HCT116 (cell line): Measurements from ENCODE around the gene RNF220. TPM values are rescaled to one million over a fixed set of nuclear protein-coding genes. Genes with fewer than 3 reads are reported as not detected.

Experiments used
- ATAC-seq: fragments of 200-7000 bp; cut with Tn5 transposase; 2 replicates; pipeline ENCODE4 v1.9.1; 2020; ENCODE audit warnings: mild to moderate bottlenecking, moderate library complexity
- BruUV-seq: library from RNA; stranded (reverse); fragments of 400-500 nt; replicated peaks from 2 replicates; lab custom pipeline; 2021; lab: Mats Ljungman, UMichigan
- CTCF ChIA-PET: fragments of 300-600 bp; sonication (Branson Sonifier 250); formaldehyde crosslinking; loops from one replicate; lab custom pipeline; 2021; ENCODE audit warnings: antibody characterized with exemption; lab: Charles Lee
- POLR2A ChIA-PET: fragments of 300-600, 350-600 bp; sonication (Branson Sonifier 250); formaldehyde crosslinking; loops from one replicate; lab custom pipeline; 2021; ENCODE audit warnings: antibody characterized with exemption; lab: Charles Lee
- RAD21 ChIA-PET, 2 experiments: fragments of 300-600 bp; sonication (Branson Sonifier 250); formaldehyde crosslinking; loops; one replicate each; lab custom pipeline; 2023; ENCODE audit warnings: low total read pairs in 2 of 2; ENCODE audit not compliant: uncharacterized antibody in 2 of 2, unreplicated experiment in 2 of 2, low non-redundant PET in 1 of 2; lab: Charles Lee
- DNase-seq: peaks from one replicate; pipeline ENCODE4 v3.0.0-alpha.2; 2010; ENCODE audit warnings: low read depth, low spot score
- H2AFZ ChIP-seq: fragments of 200-600 bp; shearing (Covaris generic), sonication (generic); 2 replicates; pipeline ENCODE4 v1.6.1; 2017; ENCODE audit warnings: low read depth, mixed run types, mixed read lengths, antibody characterized with exemption, low read length; ENCODE audit not compliant: poor library complexity, severe bottlenecking
- H3K27ac ChIP-seq: 2 replicates; pipeline ENCODE4 v1.5.1; 2012; ENCODE audit warnings: low read depth, low read length
- H3K27me3 ChIP-seq: fragments of 200-600 bp; sonication (generic); 2 replicates; pipeline ENCODE4 v1.6.1; 2016; ENCODE audit warnings: mixed run types, low read length, mixed read lengths; ENCODE audit not compliant: insufficient read depth
- H3K36me3 ChIP-seq, 2 experiments: fragments of 200-500 bp in 1 of 2; fragments of 200-600 bp in 1 of 2; sonication (Bioruptor generic) in 1 of 2; sonication (generic) in 1 of 2; 2 replicates each; pipeline versions ENCODE4 v1.5.1 to v1.6.1; 2014 to 2016; ENCODE audit warnings: low read length in 2 of 2, inconsistent platforms in 1 of 2, mixed read lengths in 1 of 2, mixed run types in 1 of 2; ENCODE audit not compliant: insufficient read depth in 2 of 2, control insufficient read depth in 1 of 2
- H3K4me1 ChIP-seq, 2 experiments: fragments of 200-600 bp in 1 of 2; sonication (generic) in 1 of 2; 2 replicates each; pipeline versions ENCODE4 v1.5.1 to v1.6.1; 2012 to 2017; ENCODE audit warnings: low read length in 2 of 2, inconsistent platforms in 1 of 2, mild to moderate bottlenecking in 1 of 2, mixed read lengths in 1 of 2, mixed run types in 1 of 2, moderate library complexity in 1 of 2; ENCODE audit not compliant: insufficient read depth in 2 of 2, control insufficient read depth in 1 of 2
- H3K4me2 ChIP-seq: fragments of 200-600 bp; sonication (generic); 2 replicates; pipeline ENCODE4 v1.6.1; 2017; ENCODE audit warnings: mixed run types, low read length, mixed read lengths
- H3K4me3 ChIP-seq, 2 experiments: fragments of 200-600 bp in 1 of 2; sonication (generic) in 1 of 2; replicated peaks in 1 of 2; 2 replicates each; pipeline ENCODE4 v1.5.1; 2011 to 2016; ENCODE audit warnings: low read length in 2 of 2, control low read depth in 1 of 2, low read depth in 1 of 2, mild to moderate bottlenecking in 1 of 2, mixed read lengths in 1 of 2, mixed run types in 1 of 2
- H3K79me2 ChIP-seq: fragments of 200-600 bp; sonication (generic); 2 replicates; pipeline ENCODE4 v1.6.1; 2017; ENCODE audit warnings: mild to moderate bottlenecking, mixed run types, low read length, moderate library complexity, mixed read lengths; ENCODE audit not compliant: insufficient read depth
- H3K9ac ChIP-seq: fragments of 200-600 bp; sonication (generic); 2 replicates; pipeline ENCODE4 v1.6.1; 2016; ENCODE audit warnings: low read length, mixed read lengths
- H3K9me2 ChIP-seq: fragments of 200-600 bp; sonication (generic), shearing (Covaris generic); 2 replicates; pipeline ENCODE4 v1.6.1; 2017; ENCODE audit warnings: mixed run types, mild to moderate bottlenecking, moderate library complexity; ENCODE audit not compliant: insufficient read depth
- H3K9me3 ChIP-seq, 2 experiments: fragments of 200-500 bp in 1 of 2; fragments of 200-600 bp in 1 of 2; sonication (Bioruptor generic) in 1 of 2; sonication (generic) in 1 of 2; 2 replicates each; pipeline ENCODE4 v1.6.1; 2014 to 2017; ENCODE audit warnings: low read length in 2 of 2, mixed read lengths in 2 of 2, inconsistent platforms in 1 of 2, low read depth in 1 of 2, mild to moderate bottlenecking in 1 of 2, mixed run types in 1 of 2, moderate library complexity in 1 of 2; ENCODE audit not compliant: control insufficient read depth in 1 of 2, insufficient read depth in 1 of 2
- H4K20me1 ChIP-seq: fragments of 200-600 bp; sonication (generic), shearing (Covaris generic); 2 replicates; pipeline ENCODE4 v1.6.1; 2017; ENCODE audit warnings: mixed run types, mild to moderate bottlenecking, moderate library complexity; ENCODE audit not compliant: insufficient read depth
- CBX3 ChIP-seq: IDR thresholded peaks from 2 replicates; pipeline ENCODE4 v1.6.1; 2012; ENCODE audit warnings: low read depth
- CTCF ChIP-seq, 3 experiments: fragments of 200-600 bp in 1 of 3; sonication (generic) in 1 of 3; IDR thresholded peaks in 2 of 3; conservative IDR thresholded peaks in 1 of 3; 2 replicates each; pipeline ENCODE4 v1.5.1; 2012 to 2017; ENCODE audit warnings: low read depth in 2 of 3, low read length in 2 of 3, antibody characterized with exemption in 1 of 3, borderline replicate concordance in 1 of 3, control low read depth in 1 of 3, mild to moderate bottlenecking in 1 of 3, mixed read lengths in 1 of 3, mixed run types in 1 of 3, moderate library complexity in 1 of 3; ENCODE audit not compliant: insufficient read depth in 1 of 3
- ELF1 ChIP-seq: IDR thresholded peaks from 2 replicates; pipeline ENCODE4 v1.6.1; 2012; ENCODE audit warnings: low read depth, borderline replicate concordance
- POLR2A ChIP-seq: IDR thresholded peaks from 2 replicates; pipeline ENCODE4 v1.7.0; 2011; ENCODE audit warnings: borderline replicate concordance; ENCODE audit not compliant: insufficient read depth, insufficient read length; ENCODE audit errors: extremely low read depth
- POLR2AphosphoS5 ChIP-seq: IDR thresholded peaks from 2 replicates; pipeline ENCODE4 v1.6.1; 2011; ENCODE audit warnings: mild to moderate bottlenecking, low read depth, low read length, moderate library complexity
- REST ChIP-seq: IDR thresholded peaks from 2 replicates; pipeline ENCODE4 v1.6.1; 2012; ENCODE audit warnings: low read depth
- YY1 ChIP-seq: IDR thresholded peaks from 2 replicates; pipeline ENCODE4 v1.6.1; 2011; ENCODE audit warnings: low read length, low read depth, moderate library complexity, mild to moderate bottlenecking; ENCODE audit not compliant: insufficient replicate concordance; ENCODE audit errors: extremely low read depth
- intact Hi-C: fragments of 100-400 bp; cut with micrococcal nuclease; formaldehyde crosslinking; loops from 2 replicates; pipeline ENCODE4 v1.10.0; 2022
- total RNA-seq: library from RNA; stranded (reverse); gene quantifications from one replicate; pipeline ENCODE4 v1.2.1, GENCODE V29; 2021; ENCODE audit not compliant: unreplicated experiment
- TF ChIP-seq, protein P1 (sequence below): IDR thresholded peaks from 2 replicates; pipeline ENCODE4 v1.6.1; 2011; ENCODE audit warnings: mild to moderate bottlenecking, low read length, moderate library complexity; ENCODE audit not compliant: insufficient replicate concordance; ENCODE audit errors: extremely low read depth

The RNF220 gene
- total RNA-seq, 1 experiment from 2014 or later = 84.5 TPM

DNA sequence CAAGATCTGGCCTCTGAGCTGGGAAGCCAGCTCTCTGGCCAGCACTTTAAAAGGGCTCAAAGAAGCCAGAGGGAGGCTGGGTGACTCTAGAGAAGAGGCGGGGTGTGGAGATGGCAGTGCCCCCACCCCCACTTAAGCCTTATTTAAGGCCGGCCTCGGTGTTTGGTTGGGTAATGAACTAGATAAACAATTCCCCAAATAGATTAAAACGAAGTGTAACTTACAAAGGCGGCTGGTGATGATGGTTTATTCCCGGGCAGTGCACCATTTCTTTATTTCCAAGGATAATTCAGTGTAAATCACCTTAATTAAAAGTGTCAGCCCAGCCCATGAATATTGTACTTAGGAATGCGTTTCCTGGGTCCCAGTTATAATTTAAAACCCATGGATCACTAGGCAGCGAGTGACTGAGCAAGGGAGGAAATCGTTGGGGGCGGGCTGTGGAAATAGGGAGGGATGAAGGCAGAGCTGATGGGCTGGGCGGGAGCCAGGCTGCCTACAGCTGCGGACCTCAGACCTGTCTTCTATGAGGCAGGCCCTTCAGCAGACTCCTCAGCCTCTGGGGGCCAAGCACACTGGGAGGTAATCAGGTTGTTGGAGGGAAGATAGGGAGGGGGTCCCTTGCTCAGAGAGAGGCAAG is 214.3 kb downstream of the RNF220 start:
- Histone ChIP-seq H3K4me3 (no peak overlapping the region), H3K9ac (no peak overlapping the region)
- no TSS peak for BruUV-seq

More for the DNA sequence above, 214.3 kb downstream of the RNF220 start:
- H3K9me3 ChIP-seq = no peaks in the 10 kb centered on the region
- no peaks in the 10 kb centered on the region for H3K9me2 ChIP-seq
- TF ChIP-seq REST = no peak
- TF ChIP-seq, protein P1, sequence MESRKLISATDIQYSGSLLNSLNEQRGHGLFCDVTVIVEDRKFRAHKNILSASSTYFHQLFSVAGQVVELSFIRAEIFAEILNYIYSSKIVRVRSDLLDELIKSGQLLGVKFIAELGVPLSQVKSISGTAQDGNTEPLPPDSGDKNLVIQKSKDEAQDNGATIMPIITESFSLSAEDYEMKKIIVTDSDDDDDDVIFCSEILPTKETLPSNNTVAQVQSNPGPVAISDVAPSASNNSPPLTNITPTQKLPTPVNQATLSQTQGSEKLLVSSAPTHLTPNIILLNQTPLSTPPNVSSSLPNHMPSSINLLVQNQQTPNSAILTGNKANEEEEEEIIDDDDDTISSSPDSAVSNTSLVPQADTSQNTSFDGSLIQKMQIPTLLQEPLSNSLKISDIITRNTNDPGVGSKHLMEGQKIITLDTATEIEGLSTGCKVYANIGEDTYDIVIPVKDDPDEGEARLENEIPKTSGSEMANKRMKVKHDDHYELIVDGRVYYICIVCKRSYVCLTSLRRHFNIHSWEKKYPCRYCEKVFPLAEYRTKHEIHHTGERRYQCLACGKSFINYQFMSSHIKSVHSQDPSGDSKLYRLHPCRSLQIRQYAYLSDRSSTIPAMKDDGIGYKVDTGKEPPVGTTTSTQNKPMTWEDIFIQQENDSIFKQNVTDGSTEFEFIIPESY = no peak
- no peak for TF ChIP-seq YY1
- no peak for TF ChIP-seq CBX3
- no peak for TF ChIP-seq ELF1
- no peak for TF ChIP-seq POLR2A
- TF ChIP-seq CTCF (IDR thresholded peaks at IDR 0.05 in 2 of 3, conservative IDR thresholded peaks at IDR 0.05 in 1 of 3; ENCODE audit: borderline replicate concordance in 1 of 3, insufficient read depth in 1 of 3, low read depth in 2 of 3, low read length in 2 of 3) = no peak
- no peak for TF ChIP-seq POLR2AphosphoS5
- RAD21 ChIA-PET = no interaction called here
- H3K27ac ChIP-seq = no peak overlapping the region
- CTCF ChIA-PET = no interaction called here
- DNase-seq (no peak), ATAC-seq (no peak)
- intact Hi-C loops = no loop called here
- no peaks in the 10 kb centered on the region for H3K36me3 ChIP-seq
- peaks cover 0 to 2% of the 10 kb centered on the region in 2 experiments; a peak in 2 of 4 replicates for H3K4me1 ChIP-seq
- no peaks in the 10 kb centered on the region for H3K79me2 ChIP-seq
- H4K20me1 ChIP-seq = no peaks in the 10 kb centered on the region
- POLR2A ChIA-PET = no interaction called here
- no peak overlapping the region for H2AFZ ChIP-seq
- H3K27me3 ChIP-seq = no peaks in the 10 kb centered on the region
- no peak overlapping the region for H3K4me2 ChIP-seq
